NCI-H2029 treated with DMSO at 0.1 percent for 48 hours (cell line): ENCODE data around the gene HM13.
"Not testable (repeated sequence)": the region's sequence is repeated elsewhere in the genome, so short reads cannot be mapped to it uniquely, and the experiment has no call there.

ENCODE experiments used
- DNase-seq: peaks from one replicate; lab custom pipeline; 2025; lab: John Stamatoyannopoulos, UW

Gene HM13

DNA sequence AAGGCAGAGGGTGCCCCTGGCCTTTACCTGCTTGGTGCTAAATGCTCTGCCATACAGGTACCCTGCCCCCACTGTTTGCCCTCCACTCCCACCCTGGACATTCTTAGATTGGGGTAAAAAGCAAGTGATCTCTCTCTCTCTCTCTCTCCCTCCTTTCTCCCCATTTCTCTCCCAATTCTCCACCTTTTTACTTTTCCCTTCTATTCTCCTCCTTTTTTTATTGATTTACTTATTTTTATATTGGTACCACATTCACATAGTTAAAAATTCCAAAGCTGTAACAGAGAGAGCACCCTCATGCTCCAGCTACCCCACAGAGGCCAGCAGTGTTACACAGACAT lies 53.1 kb downstream of the HM13 start:
- no peak for DNase-seq

DNA sequence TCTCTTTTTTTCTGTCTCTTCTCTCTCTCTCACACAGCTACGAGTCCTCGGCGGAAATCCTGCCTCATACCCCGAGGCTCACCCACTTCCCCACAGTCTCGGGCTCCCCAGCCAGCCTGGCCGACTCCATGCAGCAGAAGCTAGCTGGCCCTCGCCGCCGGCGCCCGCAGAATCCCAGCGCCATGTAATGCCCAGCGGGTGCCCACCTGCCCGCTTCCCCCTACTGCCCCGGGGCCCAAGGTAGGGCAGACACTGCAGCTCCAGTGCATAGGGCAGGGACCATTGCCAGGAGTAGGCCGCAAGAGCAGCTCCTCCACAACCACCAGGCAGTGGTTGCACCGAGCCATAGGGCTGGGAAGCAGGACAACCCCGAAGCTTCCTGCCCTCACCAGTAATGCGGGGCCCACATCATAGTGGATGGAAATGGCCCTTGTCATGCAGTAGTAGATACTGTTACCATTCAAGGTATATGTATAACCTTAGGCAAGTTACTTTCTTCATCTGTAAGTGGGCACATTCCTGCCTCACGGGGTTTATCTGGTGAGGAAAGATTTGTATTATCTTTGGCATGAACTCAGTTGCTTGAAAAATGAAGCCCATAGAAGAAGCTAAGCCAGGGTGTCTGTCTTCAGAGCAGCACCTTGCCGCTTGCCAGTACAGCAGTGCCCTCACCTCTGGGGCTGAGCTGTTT lies 53.9 kb downstream of the HM13 start:
- DNase-seq: no peak

DNA sequence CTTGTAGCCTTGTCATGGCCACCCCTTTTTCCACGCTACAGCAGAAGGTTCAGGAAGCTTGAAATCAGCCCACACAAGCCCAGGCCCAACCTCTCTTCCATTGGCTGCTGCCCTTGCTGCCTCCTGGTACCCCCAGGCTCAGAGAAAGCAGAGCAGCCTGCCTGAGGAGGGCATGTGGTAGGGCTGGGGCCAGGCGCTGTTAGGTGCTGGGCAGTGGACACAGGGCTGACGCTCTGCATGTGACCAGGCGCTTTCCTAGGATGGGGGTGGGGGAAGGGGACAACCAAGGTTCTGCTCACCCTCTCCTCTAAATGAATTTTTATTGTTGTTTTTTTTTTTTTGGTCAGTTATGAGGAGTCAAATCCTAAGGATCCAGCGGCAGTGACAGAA lies 54.5 kb downstream of the HM13 start:
- DNase-seq: no peak

DNA sequence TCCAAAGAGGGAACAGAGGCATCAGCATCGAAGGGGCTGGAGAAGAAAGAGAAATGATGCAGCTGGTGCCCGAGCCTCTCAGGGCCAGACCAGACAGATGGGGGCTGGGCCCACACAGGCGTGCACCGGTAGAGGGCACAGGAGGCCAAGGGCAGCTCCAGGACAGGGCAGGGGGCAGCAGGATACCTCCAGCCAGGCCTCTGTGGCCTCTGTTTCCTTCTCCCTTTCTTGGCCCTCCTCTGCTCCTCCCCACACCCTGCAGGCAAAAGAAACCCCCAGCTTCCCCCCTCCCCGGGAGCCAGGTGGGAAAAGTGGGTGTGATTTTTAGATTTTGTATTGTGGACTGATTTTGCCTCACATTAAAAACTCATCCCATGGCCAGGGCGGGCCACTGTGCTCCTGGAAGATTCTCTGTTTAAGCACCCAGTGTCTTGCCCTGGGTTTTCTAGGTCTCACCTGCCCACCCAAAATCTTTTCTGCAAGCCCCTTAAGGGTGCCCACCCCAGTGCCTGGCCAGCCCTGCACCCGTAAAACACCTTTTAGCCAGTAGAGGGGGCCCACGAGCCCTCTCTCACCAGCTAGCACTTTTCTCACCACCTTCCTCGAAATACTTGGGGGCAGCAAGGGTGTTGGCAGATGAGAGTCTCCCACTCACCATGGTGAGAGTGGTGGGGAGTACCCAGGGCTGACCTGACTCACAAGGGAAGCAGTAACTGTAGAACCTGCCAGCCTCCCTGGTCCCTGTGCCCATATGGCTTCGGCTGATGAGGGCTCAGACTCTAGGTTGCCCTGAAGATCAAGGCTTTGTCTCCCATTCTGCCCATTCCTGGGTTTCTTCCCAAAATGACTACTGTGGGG lies 55.1 kb downstream of the HM13 start:
- DNase-seq: peak; percentile 29

DNA sequence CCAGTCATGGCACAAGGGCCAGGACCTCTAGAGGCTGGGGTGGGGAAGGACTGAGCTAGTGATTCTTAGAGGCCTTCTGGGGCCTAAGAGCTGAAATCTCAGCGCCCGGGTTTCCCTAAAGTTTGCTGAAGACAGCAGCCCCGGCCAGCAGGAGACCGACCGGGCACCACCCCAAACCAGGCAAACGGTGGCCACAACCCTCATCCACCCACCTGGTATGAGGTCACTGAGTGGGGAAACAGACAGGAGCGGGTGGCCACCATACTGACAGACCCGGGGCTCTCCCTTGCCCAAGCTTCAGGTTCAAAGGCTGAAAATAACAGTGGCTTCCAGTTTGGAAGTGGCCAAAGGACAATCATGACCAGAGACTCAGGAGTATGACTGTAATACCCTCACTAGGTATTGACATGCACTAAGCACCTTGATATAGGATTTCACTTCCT lies 55.8 kb downstream of the HM13 start:
- peak; percentile 60 for DNase-seq

DNA sequence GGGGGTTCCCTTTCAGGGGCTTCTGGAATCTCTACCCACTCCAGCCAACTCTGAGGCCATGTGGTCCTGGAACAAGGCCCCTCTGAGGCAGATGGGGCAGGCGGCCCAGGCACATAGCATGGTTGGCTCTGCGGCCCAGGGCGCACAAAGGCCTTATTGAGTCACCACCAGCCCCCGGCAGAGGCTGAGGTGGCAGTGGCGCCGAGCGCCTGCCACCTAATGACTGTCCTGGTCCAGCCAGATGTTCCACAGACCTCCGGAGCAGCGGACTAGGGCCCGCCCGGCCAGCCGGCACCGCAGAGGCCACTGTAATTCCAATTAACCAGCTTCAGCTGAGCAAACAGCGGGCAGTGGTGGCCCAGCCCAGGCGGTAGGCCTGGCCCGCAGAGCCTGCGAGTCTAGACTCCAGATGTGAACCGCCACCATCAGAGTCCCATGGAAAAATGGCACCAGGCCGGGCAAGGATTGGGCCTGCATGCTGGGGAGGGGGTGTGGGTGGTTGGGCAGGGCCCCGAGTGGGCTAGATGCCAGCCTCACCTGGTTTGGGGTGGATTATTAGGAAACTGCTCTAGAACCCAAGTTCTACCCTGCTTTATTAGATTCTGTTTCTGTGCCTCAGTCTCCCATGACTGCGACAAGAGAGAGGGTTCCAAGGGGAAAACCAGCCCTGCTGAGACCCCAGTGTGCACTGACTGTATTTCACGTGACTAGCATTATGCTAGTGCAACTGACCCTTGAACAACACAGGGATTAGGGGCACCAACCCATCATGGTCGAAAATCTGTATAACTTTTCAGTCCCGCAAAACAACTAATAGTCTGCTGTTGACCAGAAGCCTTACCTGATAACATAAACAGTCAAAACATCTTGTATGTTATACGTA lies 56.7 kb downstream of the HM13 start:
- no peak for DNase-seq

DNA sequence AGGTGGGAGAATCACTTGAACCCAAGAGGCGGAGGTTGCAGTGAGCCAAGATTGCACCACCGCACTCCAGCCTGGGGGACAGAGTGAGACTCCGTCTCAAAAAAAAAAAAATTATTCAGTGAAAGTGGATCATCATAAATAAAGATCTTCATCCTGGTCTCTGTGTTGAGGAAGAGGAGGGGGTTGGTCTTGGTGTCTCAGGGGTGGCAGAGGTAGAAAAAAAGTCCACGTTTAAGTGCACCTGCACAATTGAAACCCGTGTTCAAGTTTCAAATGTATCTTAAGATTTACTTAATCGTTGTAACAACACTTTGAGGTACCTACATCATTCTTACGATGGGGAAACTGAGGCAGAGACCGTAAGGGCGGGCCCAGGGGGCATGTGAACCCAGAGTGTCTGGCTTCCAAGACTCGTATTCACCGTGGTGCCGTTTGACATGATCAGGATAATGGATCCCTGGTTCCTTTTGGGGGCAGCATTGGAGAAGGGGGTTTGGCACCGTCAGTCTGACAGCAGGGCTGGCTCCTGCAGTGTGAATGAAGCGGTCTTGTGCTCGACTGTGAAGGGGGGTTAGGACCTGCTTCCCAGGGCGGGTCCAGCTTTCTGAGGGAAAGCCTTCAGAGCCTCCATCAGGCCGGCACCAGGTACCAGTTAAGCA lies 57.9 kb downstream of the HM13 start:
- DNase-seq: no peak

DNA sequence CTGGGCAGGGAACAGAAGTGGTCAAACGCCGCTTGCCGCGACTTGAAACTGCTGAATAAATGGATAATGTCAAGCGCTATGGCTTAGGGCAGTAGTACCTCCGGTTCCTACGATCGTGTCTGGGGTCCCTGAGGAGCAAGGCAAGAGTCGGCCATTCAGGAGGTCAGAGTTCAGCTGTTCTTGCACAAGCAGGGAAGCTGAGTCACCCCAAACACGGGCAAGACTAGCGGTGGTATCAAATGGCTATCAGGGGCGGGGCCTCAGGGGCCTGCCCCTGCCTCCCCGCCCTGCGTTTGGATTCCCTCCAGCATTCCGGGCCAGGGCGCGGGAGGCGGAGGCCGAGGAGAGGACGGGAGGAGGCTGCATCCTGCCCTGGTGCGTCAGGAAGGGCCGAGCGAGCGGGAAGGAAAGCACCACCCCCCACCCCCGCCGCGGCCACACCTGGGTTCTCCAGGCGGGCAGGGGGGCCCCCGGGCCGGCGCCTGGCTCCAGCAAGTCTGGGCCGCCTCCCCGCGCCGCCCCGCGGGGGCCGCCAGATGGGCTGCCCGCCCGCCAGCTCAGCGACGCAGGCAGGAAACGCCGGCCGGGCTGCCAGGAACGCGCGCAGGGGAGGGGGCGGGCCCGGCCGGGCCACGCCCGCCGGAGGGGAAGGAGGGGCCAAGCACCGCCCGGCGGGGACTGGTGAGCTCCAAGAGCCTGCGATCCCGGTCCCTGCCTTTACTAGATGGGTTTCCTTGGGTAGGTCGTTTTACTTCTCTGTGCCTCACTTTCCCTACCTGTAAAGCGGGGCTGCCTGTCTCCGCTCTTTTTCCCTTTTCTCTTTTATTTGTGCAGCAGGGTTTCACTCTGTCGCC lies 58.7 kb downstream of the HM13 start:
- DNase-seq: peak; percentile 96

DNA sequence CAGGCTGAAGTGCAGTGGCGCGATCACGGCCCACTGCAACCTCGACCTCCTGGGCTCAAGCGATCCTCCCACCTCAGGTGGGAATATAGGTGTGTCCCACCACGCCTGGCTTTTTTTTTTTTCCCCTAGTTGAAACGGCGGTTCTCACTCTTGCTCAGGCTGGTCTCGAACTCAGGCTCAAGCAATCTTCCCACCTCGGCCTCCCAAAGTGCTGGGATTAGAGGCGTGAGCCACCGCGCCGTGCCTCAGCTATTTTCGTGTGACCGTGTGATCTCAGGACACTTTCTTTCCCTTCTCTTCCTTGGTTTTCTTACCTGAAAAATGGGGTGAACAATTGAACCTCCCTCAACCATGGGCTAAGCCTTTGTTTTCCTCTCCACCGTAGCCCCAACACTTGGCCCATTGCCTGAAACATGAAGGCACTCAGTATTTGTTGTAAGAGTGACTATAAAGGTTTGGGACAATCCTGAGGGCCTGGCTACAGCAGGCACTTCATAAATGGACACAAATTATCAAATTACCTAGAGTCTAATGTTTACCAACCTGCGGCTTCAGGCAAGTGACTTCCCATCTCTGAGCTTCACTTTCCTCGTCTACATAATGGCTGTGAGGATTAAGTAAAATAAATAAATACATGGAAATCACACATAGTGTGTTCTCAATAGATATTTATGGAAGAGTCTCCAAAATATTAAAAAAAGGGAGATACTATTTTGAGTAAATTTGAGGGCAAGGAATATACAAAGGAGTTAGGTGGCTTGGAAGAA lies 59.5 kb downstream of the HM13 start:
- DNase-seq: peak; percentile 98

DNA sequence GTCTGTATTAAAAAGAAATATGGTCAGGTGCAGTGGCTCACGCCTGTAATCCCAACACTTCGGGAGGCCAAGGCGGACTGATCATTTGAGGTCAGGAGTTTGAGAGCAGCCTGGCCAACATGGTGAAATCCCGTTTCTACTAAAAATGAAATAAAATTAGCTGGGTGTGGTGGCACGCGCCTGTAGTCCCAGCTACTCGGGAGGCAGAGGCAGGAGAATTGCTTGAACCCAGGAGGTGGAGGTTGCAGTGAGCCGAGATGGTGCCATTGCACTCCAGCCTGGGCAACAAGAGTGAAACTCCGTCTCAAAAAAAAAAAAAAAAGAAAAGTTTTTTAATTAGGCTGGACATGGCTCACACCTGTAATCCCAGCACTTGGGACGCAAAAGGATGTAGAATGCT lies 60.7 kb downstream of the HM13 start:
- DNase-seq: not testable (repeated sequence)

DNA sequence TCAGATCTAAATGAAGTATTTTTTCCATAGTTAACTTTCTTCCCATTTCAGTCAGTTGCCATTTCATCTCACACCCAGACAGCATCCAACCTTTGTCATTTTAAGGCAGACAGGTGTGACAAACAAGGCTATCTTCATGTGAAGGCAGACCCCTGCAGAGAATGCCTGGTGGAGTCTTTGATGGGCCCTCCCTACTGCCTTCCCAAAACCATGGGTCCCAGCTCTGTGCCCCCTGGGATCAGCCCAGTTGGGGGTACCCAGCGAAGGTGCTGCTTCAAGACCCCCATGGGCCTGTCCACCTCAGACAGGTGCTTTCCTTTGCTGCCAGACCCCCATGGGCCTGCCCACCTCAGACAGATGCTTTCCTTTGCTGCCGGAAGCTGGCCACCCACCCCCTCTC lies 62.5 kb downstream of the HM13 start:
- DNase-seq: no peak

DNA sequence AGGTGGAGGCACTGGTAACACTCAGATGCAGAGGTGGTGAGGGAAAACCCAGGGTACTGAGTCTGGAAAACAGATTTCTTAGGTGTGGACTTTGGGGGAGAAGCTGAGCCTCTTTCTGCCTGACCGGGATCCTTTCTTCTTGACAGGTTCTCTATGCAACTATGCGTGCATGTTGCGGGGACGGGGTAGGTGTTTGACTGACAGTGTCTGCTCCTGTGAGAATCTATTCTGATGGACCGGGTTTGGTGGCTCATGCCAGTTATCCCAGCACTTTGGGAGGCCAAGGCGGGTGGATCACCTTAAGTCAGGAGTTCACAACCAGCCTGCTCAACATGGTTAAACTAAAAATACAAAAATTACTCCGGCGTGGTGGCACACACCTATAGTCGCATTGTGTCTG lies 63.0 kb downstream of the HM13 start:
- no peak for DNase-seq

DNA sequence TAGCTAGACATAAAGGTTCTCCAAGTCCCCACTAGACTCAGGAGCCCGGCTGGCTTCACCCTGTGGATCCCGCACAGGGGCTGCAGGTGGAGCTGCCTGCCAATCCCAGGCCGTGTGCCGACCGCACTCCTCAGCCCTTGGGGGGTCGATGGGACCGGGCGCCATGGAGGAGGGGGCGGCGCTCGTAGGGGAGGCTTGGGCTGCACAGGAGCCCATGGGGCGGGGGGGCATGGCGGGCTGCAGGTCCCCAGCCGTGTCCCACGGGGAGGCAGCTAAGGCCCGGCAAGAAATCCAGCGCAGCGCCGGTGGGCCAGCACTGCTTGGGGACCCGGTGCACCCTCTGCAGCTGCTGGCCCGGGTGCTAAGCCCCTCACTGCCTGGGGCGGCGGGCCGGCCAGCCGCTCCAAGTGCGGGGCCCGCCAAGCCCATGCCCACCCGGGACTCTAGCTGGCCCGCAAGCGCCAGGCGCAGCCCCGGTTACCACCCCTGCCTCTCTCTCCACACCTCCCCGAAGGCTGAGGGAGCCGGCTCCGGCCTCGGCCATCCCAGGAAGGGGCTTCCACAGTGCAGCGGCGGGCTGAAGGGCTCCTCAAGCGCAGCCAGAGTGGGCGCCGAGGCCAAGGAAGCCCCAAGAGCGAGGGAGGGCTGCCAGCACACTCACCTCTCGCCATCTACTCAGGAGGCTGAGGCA lies 64.4 kb downstream of the HM13 start:
- DNase-seq: no peak

DNA sequence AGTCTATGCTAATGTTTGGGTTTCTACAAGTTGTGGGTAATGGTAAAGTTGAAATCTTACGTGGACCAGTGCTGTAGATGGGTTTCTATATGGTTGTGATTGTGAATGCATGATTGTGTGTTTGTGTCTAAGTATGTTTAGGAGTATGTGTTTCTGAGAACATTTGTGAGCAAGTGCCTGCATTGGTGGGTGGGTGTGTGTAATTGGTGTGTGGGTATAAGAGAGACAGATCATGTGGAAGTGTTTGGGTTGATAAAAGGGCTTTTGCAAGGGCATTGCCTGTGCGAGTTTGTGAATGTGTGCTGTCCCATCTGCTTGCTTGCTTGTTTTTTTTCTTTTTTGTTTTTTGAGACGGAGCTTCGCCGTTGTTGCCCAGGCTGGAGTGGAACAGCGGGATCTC lies 65.0 kb downstream of the HM13 start:
- no peak for DNase-seq

DNA sequence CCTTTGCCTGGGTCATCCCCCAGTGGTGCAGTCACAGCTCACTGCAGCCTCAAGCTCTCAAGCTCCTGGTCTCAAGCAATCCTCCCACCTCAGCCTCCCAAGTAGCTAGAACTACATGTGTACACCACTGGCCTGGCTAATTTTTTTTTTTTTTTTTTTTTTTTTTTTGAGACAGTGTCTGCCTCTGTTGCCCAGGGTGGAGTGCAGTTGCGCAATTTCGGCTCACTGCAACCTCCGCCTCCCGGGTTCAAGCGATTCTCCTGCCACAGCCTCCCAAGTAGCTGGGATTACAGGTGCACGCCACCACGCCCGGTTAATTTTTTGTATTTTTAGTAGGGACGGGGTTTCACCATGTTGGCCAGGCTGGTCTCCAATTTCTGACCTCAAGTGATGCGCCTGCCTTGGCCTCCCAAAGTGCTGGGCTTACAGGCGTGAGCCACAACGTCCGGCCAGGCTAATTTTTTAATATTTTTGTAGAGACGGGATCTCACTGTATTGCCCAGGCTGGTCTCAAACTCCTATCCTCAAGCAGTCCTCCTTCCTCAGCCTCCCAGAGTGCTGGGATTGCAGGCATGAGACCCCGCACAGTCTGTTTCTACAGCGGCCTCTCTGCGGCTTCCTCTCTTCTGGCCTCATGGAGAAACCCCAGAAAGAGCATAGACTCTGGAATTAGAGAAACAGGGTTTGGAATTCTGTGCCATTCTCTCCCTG lies 65.9 kb downstream of the HM13 start:
- DNase-seq: not testable (repeated sequence)

DNA sequence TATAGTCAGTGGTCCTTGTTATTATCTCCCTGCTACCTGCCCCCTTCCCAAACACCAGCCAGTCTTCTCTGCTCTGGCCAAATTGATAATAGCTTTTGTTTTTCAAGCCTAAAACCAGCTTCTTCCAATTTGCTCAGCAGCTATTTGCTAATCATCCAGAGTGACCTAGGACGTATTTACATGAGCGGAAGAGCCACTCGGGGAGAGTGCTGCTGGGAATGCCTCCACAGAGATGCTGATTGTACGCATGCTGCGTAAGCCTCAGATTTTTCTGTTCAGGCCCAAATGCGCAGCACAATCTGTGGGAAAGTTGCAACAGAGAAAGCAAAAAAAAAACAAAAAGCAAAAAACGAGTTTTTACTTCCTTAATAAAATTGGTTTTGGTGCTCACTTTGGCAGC lies 66.5 kb downstream of the HM13 start:
- DNase-seq: no peak

DNA sequence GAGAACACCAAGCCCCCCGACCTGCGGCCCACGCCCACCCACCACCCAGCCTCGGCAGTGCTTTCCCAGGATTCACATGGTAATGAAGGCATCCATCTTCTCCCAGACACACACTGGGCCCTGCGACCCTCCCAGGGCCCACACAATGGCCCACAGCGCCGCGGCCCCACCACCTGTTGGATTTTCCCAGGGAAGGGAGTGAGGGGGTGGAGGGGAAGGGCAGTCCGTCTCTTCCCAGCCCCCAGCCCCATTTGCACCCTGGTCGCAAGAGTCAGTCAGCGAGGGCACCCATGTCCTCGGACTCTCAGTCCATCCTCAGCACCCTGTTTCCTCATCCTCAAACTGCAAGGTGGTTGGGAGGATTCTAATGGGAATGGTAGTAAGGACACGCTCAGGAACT lies 67.1 kb downstream of the HM13 start:
- no peak for DNase-seq

DNA sequence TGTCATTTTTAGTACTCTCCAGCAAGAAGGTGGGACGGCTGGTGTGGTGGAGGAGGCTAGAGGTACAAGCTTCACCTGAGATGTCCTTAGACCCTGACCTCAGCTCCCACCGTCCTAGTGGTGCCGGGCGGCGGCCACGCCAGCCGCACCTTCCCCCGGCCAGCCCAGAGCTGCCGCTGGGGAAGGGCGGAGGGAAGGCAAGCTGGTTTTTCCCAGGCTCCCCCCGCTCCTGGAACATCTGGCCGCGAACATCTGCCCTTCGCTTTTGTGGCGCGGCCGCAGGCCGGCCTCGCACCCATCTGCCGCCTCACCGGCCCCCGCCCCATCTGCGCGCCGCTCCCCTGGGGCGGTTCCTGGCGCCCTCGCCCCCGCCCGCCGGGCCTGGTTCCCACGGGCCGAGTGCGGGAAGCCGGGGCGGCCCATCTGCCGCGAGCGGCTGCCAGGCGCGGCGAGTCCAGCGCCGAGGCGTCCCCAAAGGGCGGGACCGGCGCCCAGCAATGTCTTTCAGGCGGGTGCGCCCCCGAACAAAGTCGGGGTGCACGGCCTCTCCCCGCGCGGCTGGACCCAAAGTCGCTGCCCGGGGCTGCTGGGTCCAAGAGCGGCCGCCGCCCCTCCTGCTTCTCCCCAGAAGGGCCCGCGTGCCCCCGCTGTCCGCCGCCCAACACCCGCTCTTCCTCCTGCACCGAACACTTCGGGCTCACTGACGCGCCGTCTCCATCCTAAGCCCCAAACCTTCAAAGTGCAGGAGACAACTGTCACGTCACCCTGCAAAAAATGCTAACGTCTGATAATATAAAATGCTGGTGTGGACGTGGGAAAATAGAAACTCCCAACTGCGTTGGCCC lies 73.5 kb downstream of the HM13 start:
- no peak for DNase-seq
